ENCODE data around the gene PTPN2. TPM values are rescaled to one million over a fixed set of nuclear protein-coding genes. Genes with fewer than 3 reads are reported as not detected.

The PTPN2 gene
- total RNA-seq: 155 TPM
- polyA plus RNA-seq: 116 TPM
- long read RNA-seq, donor 1, partial matches to known transcripts: 0 of 1 reads
- long read RNA-seq, donor 1, other reads (novel, unspliced or antisense): 0 of 1 reads
- long read RNA-seq, donor 2, transcript PTPN2-202 (10 exons, 1,706 nt): minor isoform, 9 of 119 reads
- long read RNA-seq, donor 2, transcript PTPN2-209 (1 exons, 2,264 nt): major isoform, 26 of 119 reads
- long read RNA-seq, donor 2, transcript PTPN2-201 (9 exons, 3,467 nt): minor isoform, 6 of 119 reads
- long read RNA-seq, donor 2, partial matches to known transcripts: 25 of 119 reads
- long read RNA-seq, donor 2, other reads (novel, unspliced or antisense): 53 of 119 reads
- long read RNA-seq, donor 3, transcript PTPN2-201 (9 exons, 3,467 nt): minor isoform, 13 of 103 reads
- long read RNA-seq, donor 3, transcript PTPN2-209 (1 exons, 2,264 nt): major isoform, 27 of 103 reads
- long read RNA-seq, donor 3, transcript PTPN2-202 (10 exons, 1,706 nt): minor isoform, 26 of 103 reads
- long read RNA-seq, donor 3, partial matches to known transcripts: 22 of 103 reads
- long read RNA-seq, donor 3, other reads (novel, unspliced or antisense): 12 of 103 reads
- long read RNA-seq, donor 4, transcript PTPN2-202 (10 exons, 1,706 nt): major isoform, 6 of 31 reads
- long read RNA-seq, donor 4, transcript PTPN2-209 (1 exons, 2,264 nt): major isoform, 6 of 31 reads
- long read RNA-seq, donor 4, transcript PTPN2-201 (9 exons, 3,467 nt): minor isoform, 5 of 31 reads
- long read RNA-seq, donor 4, partial matches to known transcripts: 9 of 31 reads
- long read RNA-seq, donor 4, other reads (novel, unspliced or antisense): 5 of 31 reads
- long read RNA-seq, donor 5, transcript PTPN2-201 (9 exons, 3,467 nt): major isoform, 24 of 128 reads
- long read RNA-seq, donor 5, transcript PTPN2-209 (1 exons, 2,264 nt): minor isoform, 18 of 128 reads
- long read RNA-seq, donor 5, transcript PTPN2-202 (10 exons, 1,706 nt): minor isoform, 16 of 128 reads
- long read RNA-seq, donor 5, partial matches to known transcripts: 58 of 128 reads
- long read RNA-seq, donor 5, other reads (novel, unspliced or antisense): 12 of 128 reads
- long read RNA-seq, donor 6, transcript PTPN2-202 (10 exons, 1,706 nt): major isoform, 12 of 40 reads
- long read RNA-seq, donor 6, transcript PTPN2-209 (1 exons, 2,264 nt): minor isoform, 11 of 40 reads
- long read RNA-seq, donor 6, transcript PTPN2-201 (9 exons, 3,467 nt): minor isoform, 5 of 40 reads
- long read RNA-seq, donor 6, partial matches to known transcripts: 5 of 40 reads
- long read RNA-seq, donor 6, other reads (novel, unspliced or antisense): 7 of 40 reads
- long read RNA-seq, donor 7, transcript PTPN2-209 (1 exons, 2,264 nt): minor isoform, 14 of 73 reads
- long read RNA-seq, donor 7, transcript PTPN2-201 (9 exons, 3,467 nt): minor isoform, 10 of 73 reads
- long read RNA-seq, donor 7, transcript PTPN2-202 (10 exons, 1,706 nt): major isoform, 19 of 73 reads
- long read RNA-seq, donor 7, partial matches to known transcripts: 17 of 73 reads
- long read RNA-seq, donor 7, other reads (novel, unspliced or antisense): 12 of 73 reads
- long read RNA-seq, donor 8, transcript PTPN2-202 (10 exons, 1,706 nt): major isoform, 9 of 11 reads
- long read RNA-seq, donor 8, partial matches to known transcripts: 0 of 11 reads
- long read RNA-seq, donor 8, other reads (novel, unspliced or antisense): 0 of 11 reads
- long read RNA-seq, donor 9, transcript PTPN2-209 (1 exons, 2,264 nt): minor isoform, 11 of 37 reads
- long read RNA-seq, donor 9, transcript PTPN2-201 (9 exons, 3,467 nt): minor isoform, 7 of 37 reads
- long read RNA-seq, donor 9, transcript PTPN2-202 (10 exons, 1,706 nt): major isoform, 12 of 37 reads
- long read RNA-seq, donor 9, partial matches to known transcripts: 0 of 37 reads
- long read RNA-seq, donor 9, other reads (novel, unspliced or antisense): 7 of 37 reads
- long read RNA-seq, donor 10, transcript PTPN2-202 (10 exons, 1,706 nt): major isoform, 19 of 42 reads
- long read RNA-seq, donor 10, transcript PTPN2-201 (9 exons, 3,467 nt): minor isoform, 7 of 42 reads
- long read RNA-seq, donor 10, partial matches to known transcripts: 7 of 42 reads
- long read RNA-seq, donor 10, other reads (novel, unspliced or antisense): 7 of 42 reads

- under 1% methylated on average over 97 of the region's 97 CpGs for WGBS
- Histone ChIP-seq H3K27ac (ENCODE audit: low read depth in 1 of 2, low read length in 1 of 2) (peak within 1 kb of the TSS; percentile 100), H3K27me3 (ENCODE audit: control insufficient read depth in 2 of 2, insufficient read depth in 1 of 2, low read length in 1 of 2) (no peaks in the 10 kb centered on the region), H3K4me1 (ENCODE audit: control insufficient read depth in 2 of 2, insufficient read depth in 2 of 2, low read length in 2 of 2) (peaks cover 40 to 50% of the 10 kb centered on the region in 2 donors), H3K9me3 (ENCODE audit: control insufficient read depth in 2 of 2, insufficient read depth in 1 of 2, low read length in 1 of 2) (no peaks in the 10 kb centered on the region), H3K4me3 (ENCODE audit: low read length in 2 of 2) (peak within 1 kb of the TSS; percentile 84 to 99), H3K36me3 (ENCODE audit: control insufficient read depth in 2 of 2, insufficient read depth in 2 of 2, low read length in 1 of 2) (peaks cover 0 to 11% of the 10 kb centered on the region in 2 donors)
- DNase-seq (ENCODE audit: low read depth in 6 of 9, low spot score in 9 of 9): peak; percentile 87 to 98 (median 92)
Measured at GRCh38 chr18:12883684-12884405, at the start of gene PTPN2. Gene PTPN2 (minus strand): TSS chr18:12884237. CDS start chr18:12884141, 96 bp downstream.

GRCh38 chr18:12933327-12933726 lies 49.3 kb upstream of the PTPN2 start:
- no peak overlapping the region for H3K4me3 ChIP-seq (ENCODE audit: low read length in 2 of 2)
- H3K9me3 ChIP-seq (ENCODE audit: control insufficient read depth in 2 of 2, insufficient read depth in 1 of 2, low read length in 1 of 2): no peaks in the 10 kb centered on the region
- no peaks in the 10 kb centered on the region for H3K27me3 ChIP-seq (ENCODE audit: control insufficient read depth in 2 of 2, insufficient read depth in 1 of 2, low read length in 1 of 2)
- peak overlapping the region in 1 of 2 donors; percentile 50 for H3K27ac ChIP-seq (ENCODE audit: low read depth in 1 of 2, low read length in 1 of 2)
- no peaks in the 10 kb centered on the region for H3K36me3 ChIP-seq (ENCODE audit: control insufficient read depth in 2 of 2, insufficient read depth in 2 of 2, low read length in 1 of 2)
- peaks cover 22 to 51% of the 10 kb centered on the region in 2 donors for H3K4me1 ChIP-seq (ENCODE audit: control insufficient read depth in 2 of 2, insufficient read depth in 2 of 2, low read length in 2 of 2)
- no peak for DNase-seq (ENCODE audit: low read depth in 6 of 9, low spot score in 9 of 9)

- H3K27ac ChIP-seq (ENCODE audit: low read depth in 1 of 2, low read length in 1 of 2): no peak overlapping the region
- no peaks in the 10 kb centered on the region for H3K27me3 ChIP-seq (ENCODE audit: control insufficient read depth in 2 of 2, insufficient read depth in 1 of 2, low read length in 1 of 2)
- no peak for DNase-seq (ENCODE audit: low read depth in 6 of 9, low spot score in 9 of 9)
- H3K36me3 ChIP-seq (ENCODE audit: control insufficient read depth in 2 of 2, insufficient read depth in 2 of 2, low read length in 1 of 2): no peaks in the 10 kb centered on the region
- WGBS: over 99% methylated on average over 3 of the region's 3 CpGs
- H3K4me3 ChIP-seq (ENCODE audit: low read length in 2 of 2): no peak overlapping the region
- H3K4me1 ChIP-seq (ENCODE audit: control insufficient read depth in 2 of 2, insufficient read depth in 2 of 2, low read length in 2 of 2): peaks cover 17 to 39% of the 10 kb centered on the region in 2 donors
- no peaks in the 10 kb centered on the region for H3K9me3 ChIP-seq (ENCODE audit: control insufficient read depth in 2 of 2, insufficient read depth in 1 of 2, low read length in 1 of 2)
Measured at GRCh38 chr18:12930908-12931307, 46.9 kb upstream of the PTPN2 start.

GRCh38 chr18:12930376-12930775 lies 46.3 kb upstream of the PTPN2 start:
- Histone ChIP-seq H3K27ac (ENCODE audit: low read depth in 1 of 2, low read length in 1 of 2) (no peak overlapping the region), H3K4me3 (ENCODE audit: low read length in 2 of 2) (no peak overlapping the region), H3K36me3 (ENCODE audit: control insufficient read depth in 2 of 2, insufficient read depth in 2 of 2, low read length in 1 of 2) (no peaks in the 10 kb centered on the region), H3K9me3 (ENCODE audit: control insufficient read depth in 2 of 2, insufficient read depth in 1 of 2, low read length in 1 of 2) (no peaks in the 10 kb centered on the region), H3K4me1 (ENCODE audit: control insufficient read depth in 2 of 2, insufficient read depth in 2 of 2, low read length in 2 of 2) (peaks cover 17 to 39% of the 10 kb centered on the region in 2 donors), H3K27me3 (ENCODE audit: control insufficient read depth in 2 of 2, insufficient read depth in 1 of 2, low read length in 1 of 2) (no peaks in the 10 kb centered on the region)
- DNase-seq (ENCODE audit: low read depth in 6 of 9, low spot score in 9 of 9): no peak
- WGBS: 98% methylated on average over 3 of the region's 3 CpGs

GRCh38 chr18:12929477-12930083 lies 45.5 kb upstream of the PTPN2 start:
- Histone ChIP-seq H3K9me3 (ENCODE audit: control insufficient read depth in 2 of 2, insufficient read depth in 1 of 2, low read length in 1 of 2) (no peaks in the 10 kb centered on the region), H3K27me3 (ENCODE audit: control insufficient read depth in 2 of 2, insufficient read depth in 1 of 2, low read length in 1 of 2) (no peaks in the 10 kb centered on the region), H3K36me3 (ENCODE audit: control insufficient read depth in 2 of 2, insufficient read depth in 2 of 2, low read length in 1 of 2) (no peaks in the 10 kb centered on the region), H3K4me3 (ENCODE audit: low read length in 2 of 2) (no peak overlapping the region), H3K27ac (ENCODE audit: low read depth in 1 of 2, low read length in 1 of 2) (no peak overlapping the region), H3K4me1 (ENCODE audit: control insufficient read depth in 2 of 2, insufficient read depth in 2 of 2, low read length in 2 of 2) (peaks cover 12 to 33% of the 10 kb centered on the region in 2 donors)
- WGBS: 85% methylated on average over 5 of the region's 5 CpGs
- no peak for DNase-seq (ENCODE audit: low read depth in 6 of 9, low spot score in 9 of 9)

- Histone ChIP-seq H3K4me3 (ENCODE audit: low read length in 2 of 2) (no peak overlapping the region), H3K27ac (ENCODE audit: low read depth in 1 of 2, low read length in 1 of 2) (no peak overlapping the region), H3K27me3 (ENCODE audit: control insufficient read depth in 2 of 2, insufficient read depth in 1 of 2, low read length in 1 of 2) (no peaks in the 10 kb centered on the region), H3K4me1 (ENCODE audit: control insufficient read depth in 2 of 2, insufficient read depth in 2 of 2, low read length in 2 of 2) (peaks cover 5 to 24% of the 10 kb centered on the region in 2 donors), H3K36me3 (ENCODE audit: control insufficient read depth in 2 of 2, insufficient read depth in 2 of 2, low read length in 1 of 2) (no peaks in the 10 kb centered on the region), H3K9me3 (ENCODE audit: control insufficient read depth in 2 of 2, insufficient read depth in 1 of 2, low read length in 1 of 2) (no peaks in the 10 kb centered on the region)
- 96% methylated on average over 5 of the region's 5 CpGs for WGBS
- DNase-seq (ENCODE audit: low read depth in 6 of 9, low spot score in 9 of 9): no peak
Measured at GRCh38 chr18:12928641-12929040, 44.6 kb upstream of the PTPN2 start.

GRCh38 chr18:12928206-12928605 lies 44.2 kb upstream of the PTPN2 start:
- 93% methylated on average over 4 of the region's 4 CpGs for WGBS
- no peaks in the 10 kb centered on the region for H3K9me3 ChIP-seq (ENCODE audit: control insufficient read depth in 2 of 2, insufficient read depth in 1 of 2, low read length in 1 of 2)
- no peaks in the 10 kb centered on the region for H3K27me3 ChIP-seq (ENCODE audit: control insufficient read depth in 2 of 2, insufficient read depth in 1 of 2, low read length in 1 of 2)
- H3K27ac ChIP-seq (ENCODE audit: low read depth in 1 of 2, low read length in 1 of 2): no peak overlapping the region
- H3K4me1 ChIP-seq (ENCODE audit: control insufficient read depth in 2 of 2, insufficient read depth in 2 of 2, low read length in 2 of 2): peaks cover 3 to 19% of the 10 kb centered on the region in 2 donors
- no peak for DNase-seq (ENCODE audit: low read depth in 6 of 9, low spot score in 9 of 9)
- H3K4me3 ChIP-seq (ENCODE audit: low read length in 2 of 2): no peak overlapping the region
- H3K36me3 ChIP-seq (ENCODE audit: control insufficient read depth in 2 of 2, insufficient read depth in 2 of 2, low read length in 1 of 2): no peaks in the 10 kb centered on the region
